Dermis microvascular lymphatic vessel endothelial cell (primary cell): Measurements from ENCODE around the gene GBF1. TPM values are rescaled to one million over a fixed set of nuclear protein-coding genes. Genes with fewer than 3 reads are reported as not detected.
"Not testable (repeated sequence)": the region's sequence is repeated elsewhere in the genome, so short reads cannot be mapped to it uniquely, and the experiment has no call there.

ENCODE experiments used
- DNase-seq, 2 donors: peaks; one replicate each; pipeline versions ENCODE4 v3.0.0 to v3.0.0-alpha.2; 2010; ENCODE audit warnings: low read depth in 2 of 2
- total RNA-seq: library from RNA; depleted of rRNA; stranded (reverse); fragments of >200 nt; gene quantifications from 2 replicates; pipeline ENCODE4 v1.2.1, GENCODE V29; 2014

GBF1 gene
- total RNA-seq, 1 donor from 2014 or later: 11.2 TPM

- DNase-seq: peak in 1 of 2 donors; percentile 44
Measured at GRCh38 chr10:102231357-102232318, 13.7 kb upstream of the GBF1 start.

GRCh38 chr10:102233997-102234396 lies 11.3 kb upstream of the GBF1 start:
- DNase-seq: no peak

- no peak for DNase-seq
Measured at GRCh38 chr10:102234888-102235597, 10.3 kb upstream of the GBF1 start.

DNA sequence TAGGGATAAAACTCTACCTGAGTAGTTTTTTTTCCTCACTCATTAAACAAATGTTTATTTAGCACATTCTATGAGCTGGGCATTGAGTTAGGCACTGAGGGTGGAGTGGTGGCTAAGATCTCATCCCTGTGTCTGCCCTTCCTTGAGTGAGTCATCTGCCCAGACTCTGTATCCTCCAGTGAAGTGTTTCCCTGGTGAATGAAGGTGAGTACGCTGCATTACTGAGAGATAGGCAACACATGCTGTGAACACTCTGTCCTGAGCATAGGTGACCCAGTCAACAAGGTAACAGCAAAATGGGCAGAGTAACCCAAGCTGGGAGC lies 9.8 kb upstream of the GBF1 start:
- no peak for DNase-seq

- no peak for DNase-seq
Measured at GRCh38 chr10:102236006-102236405, 9.3 kb upstream of the GBF1 start.

- no peak for DNase-seq
Measured at GRCh38 chr10:102237711-102238252, 7.5 kb upstream of the GBF1 start.

- DNase-seq: peak in 1 of 2 donors; percentile 9
Measured at GRCh38 chr10:102240467-102241031, 4.8 kb upstream of the GBF1 start.

- DNase-seq: no peak
Measured at GRCh38 chr10:102241032-102241443, 4.3 kb upstream of the GBF1 start.

- peak; percentile 75 to 93 for DNase-seq
Measured at GRCh38 chr10:102241444-102242117, 3.8 kb upstream of the GBF1 start, which contains the start of gene PITX3. Gene PITX3, minus strand, starts transcription at chr10:102241512. Its CDS starts 9,432 bp downstream, at chr10:102232080.

DNA sequence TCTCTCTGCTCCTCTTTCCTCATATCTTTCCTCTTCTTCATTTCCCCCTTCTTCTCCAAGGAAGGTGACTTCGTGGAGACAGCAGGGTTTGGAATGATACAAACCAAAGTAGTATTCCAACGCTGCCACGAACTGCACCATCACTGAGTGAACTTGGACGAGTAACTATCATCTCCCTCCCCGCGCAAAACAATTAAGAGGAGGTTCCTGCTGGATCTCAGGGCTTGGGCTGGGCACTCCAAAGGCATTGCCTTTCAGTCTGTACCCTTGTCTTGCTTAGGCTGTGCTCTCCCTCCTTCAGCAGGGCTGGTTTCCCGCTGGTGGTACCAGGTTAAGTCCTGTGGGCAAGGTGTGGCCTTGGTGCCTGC lies 3.2 kb upstream of the GBF1 start:
- DNase-seq: no peak

DNA sequence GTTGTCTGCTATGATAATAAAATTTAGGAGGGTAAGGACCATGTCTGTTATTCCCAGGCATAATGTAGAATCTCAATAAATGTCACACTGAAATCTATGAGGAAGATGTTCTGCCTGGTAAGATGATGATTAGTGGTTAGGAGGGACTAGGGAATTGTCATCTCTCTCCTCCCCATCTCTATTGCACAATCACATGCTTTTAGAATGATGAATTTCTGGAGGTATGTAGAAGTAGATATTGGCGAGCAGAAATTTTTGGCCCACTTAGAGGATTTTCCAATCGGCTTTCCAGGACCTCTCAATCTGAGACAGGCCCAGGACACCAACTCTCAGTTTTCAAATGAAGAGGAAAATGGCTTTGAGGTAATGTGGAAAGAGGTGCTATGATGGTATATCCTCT lies 2.0 kb upstream of the GBF1 start:
- no peak for DNase-seq

DNA sequence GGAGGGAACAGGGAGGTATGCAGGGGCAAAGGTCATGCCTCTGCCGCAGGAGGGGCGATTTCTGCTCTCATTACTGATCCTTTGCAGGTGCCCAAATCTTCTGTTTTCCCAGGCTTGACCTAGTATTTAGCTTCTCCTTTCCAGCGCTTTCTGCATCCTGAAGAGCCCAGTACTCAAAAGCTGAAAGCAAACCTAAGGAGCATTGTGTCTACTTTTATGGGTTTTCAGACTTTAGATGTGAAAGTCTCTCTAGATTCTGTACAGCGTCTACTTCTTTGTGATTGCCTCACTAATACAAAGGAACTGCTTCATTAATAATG lies 560 bp downstream of the GBF1 start:
- no peak for DNase-seq

DNA sequence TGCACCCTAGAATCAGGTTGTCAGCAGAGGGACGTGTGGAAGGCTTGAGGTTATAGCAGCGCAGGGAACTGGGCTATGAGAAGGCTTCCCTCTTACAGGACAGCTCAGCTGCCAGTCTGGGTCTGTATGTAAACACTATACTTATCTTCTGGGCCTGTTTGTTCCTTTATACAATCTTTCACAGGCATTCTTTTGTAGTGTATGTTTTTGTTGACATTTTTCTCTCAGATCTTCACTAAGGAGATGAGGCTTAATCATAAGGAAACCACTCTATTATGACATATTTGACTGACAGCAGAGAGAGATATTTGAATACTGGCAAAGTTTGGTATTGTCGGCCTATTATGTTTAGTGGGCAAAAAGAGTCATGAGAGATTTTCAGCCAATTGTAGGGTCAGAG lies 929 bp downstream of the GBF1 start:
- DNase-seq: peak in 1 of 2 donors; percentile 43

DNA sequence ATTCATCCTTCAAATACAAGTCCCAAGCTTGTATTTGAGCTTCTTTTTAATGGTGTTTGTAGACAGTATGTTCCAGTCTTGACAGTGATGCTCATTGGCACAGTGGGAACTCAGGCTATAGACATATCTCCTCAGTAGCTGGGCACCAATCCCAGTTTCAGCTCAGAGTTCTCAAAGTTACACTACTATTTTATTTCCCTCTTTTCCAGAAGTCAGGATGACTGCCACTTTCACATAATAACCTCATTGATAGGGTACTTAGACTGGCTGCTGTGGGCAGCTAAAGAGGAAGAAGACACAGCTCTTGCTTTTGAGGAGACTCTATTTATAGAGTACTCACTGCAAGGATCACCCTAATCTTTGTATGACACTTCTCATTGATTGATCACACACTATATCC lies 2.4 kb downstream of the GBF1 start:
- no peak for DNase-seq

DNA sequence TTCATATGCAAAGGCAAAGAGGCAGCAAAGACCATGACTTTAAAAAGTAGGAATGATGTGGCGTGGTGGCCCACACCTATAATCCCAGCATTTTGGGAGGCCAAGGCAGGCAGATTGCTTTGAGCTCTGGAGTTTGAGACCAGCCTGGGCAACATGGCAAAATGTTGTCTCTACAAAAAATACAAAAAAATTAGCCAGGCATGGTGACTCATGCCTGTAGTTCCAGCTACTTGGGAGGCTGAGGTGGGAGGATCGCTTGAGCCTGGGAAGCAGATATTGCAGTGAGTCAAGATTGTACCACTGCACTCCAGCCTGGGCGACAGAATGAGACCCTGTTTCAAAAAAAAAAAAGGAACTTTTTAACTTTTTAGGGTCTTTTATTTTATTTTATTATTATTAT lies 7.2 kb downstream of the GBF1 start:
- DNase-seq: not testable (repeated sequence)

DNA sequence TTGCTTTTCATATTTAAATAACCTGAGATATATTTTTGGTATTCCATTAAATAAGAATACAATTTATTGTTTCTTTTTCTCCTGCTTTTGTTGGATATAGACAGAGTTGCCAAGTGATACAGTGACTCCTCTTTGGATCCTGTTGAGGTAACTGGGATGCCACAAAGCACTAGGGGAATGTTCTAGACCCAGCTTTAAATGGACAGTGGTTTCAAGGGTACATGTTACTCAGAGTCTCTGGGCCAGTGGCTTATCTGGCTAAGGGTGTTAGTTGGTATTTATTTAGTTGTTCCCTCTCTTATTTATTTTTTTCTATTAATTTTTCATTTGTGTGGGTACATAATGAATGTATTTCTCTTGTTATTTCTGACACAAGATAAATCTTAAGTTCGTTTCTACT lies 9.1 kb downstream of the GBF1 start:
- DNase-seq: no peak

DNA sequence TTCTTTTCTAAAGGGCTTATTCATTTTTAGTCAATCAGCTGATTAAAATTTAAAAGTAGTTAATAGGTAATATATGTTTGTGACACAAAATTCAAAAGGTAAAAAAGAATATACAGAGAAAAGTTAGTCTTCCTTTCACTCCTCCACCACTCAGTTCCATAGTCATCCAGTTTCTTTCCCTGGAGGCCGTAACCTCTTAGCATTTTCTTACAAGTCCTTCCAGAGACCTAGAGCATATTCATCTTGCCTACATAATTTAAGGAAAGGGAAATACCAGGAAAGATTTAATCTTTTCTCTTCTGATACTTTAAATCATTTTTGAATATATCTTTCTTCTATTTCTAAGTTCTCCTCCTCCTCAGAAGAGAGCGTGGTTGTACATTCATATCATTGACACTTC lies 10.1 kb downstream of the GBF1 start:
- DNase-seq: no peak

DNA sequence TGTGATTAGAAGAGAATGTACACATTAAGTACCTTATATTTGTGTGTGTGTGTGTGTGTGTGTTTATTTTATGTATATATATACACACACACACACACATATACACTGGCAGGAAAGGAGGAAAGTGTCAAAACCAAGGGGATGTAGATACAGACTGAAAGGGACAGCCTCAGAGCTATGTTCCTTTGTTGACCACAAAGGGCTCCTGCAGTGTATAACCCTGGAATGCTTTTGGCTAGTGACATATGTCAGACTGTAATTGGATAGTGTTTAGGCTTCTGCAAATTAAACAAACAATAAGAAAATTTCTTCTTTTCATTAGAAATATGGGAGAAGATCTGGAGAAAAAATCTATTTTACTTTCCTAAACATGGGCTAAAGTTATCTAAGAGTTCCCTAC lies 15.9 kb downstream of the GBF1 start:
- DNase-seq: no peak

DNA sequence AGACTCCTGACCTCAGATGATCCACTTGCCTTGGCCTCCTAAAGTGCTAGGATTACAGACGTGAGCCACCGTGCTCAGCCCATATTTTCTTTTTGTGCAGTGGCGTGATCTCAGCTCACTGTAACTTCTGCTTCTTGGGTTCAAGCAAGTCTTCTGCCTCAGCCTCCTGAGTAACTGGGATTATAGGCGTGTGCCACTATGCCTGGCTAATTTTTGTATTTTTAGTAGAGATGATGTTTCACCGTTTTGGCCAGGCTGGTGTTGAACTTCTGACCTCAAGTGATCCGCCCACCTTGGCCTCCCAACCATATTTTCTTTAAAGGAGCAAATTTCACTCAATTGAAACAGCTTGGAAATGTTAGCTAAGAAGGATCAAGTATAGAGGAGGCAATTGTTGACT lies 16.5 kb downstream of the GBF1 start:
- no peak for DNase-seq

GRCh38 chr10:102262744-102263370 lies 17.5 kb downstream of the GBF1 start:
- peak in 1 of 2 donors; percentile 39 for DNase-seq

DNA sequence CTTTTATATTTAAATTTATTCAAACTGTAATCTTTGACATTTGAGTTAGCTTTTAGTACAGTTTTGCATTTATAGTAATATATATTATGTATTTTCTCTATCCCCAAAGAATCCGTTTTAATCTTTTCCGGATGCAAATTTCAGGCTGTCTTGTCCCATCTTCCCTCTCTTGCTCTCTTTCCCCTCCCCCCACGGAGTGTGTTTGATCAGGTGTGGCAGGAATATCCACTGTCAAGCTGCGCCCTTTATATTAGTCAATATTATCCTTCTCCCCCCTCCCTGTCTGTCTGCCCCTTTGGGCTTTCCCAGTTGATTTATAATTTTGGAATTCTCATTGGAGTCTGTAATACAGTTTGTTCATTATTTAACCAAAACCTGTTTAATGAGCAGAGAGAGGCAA lies 19.0 kb downstream of the GBF1 start:
- no peak for DNase-seq
